Skeletal muscle tissue (tissue), 4 donors: ENCODE data around the gene GET4. TPM values are rescaled to one million over a fixed set of nuclear protein-coding genes. Genes with fewer than 3 reads are reported as not detected.
"Not testable (repeated sequence)": the region's sequence is repeated elsewhere in the genome, so short reads cannot be mapped to it uniquely, and the experiment has no call there.

Experiments
- H3K27ac ChIP-seq: one replicate; pipeline ENCODE4 v1.7.0; 2013; ENCODE audit warnings: mild to moderate bottlenecking, low read depth, low read length, inconsistent platforms
- H3K27me3 ChIP-seq, 3 donors: one replicate each; pipeline ENCODE4 v1.7.0; 2013; ENCODE audit warnings: low read length in 3 of 3; ENCODE audit not compliant: control insufficient read depth in 3 of 3, insufficient read depth in 3 of 3
- H3K36me3 ChIP-seq, 3 donors: one replicate each; pipeline ENCODE4 v1.7.0; 2013; ENCODE audit warnings: low read length in 3 of 3; ENCODE audit not compliant: control insufficient read depth in 3 of 3, insufficient read depth in 3 of 3
- H3K4me1 ChIP-seq, 3 donors: one replicate each; pipeline ENCODE4 v1.7.0; 2013; ENCODE audit warnings: low read length in 3 of 3, mild to moderate bottlenecking in 3 of 3; ENCODE audit not compliant: control insufficient read depth in 3 of 3, insufficient read depth in 3 of 3
- H3K4me3 ChIP-seq, 3 donors: one replicate each; pipeline ENCODE4 v1.7.0; 2013; ENCODE audit warnings: low read length in 3 of 3
- H3K9ac ChIP-seq, 3 donors: one replicate each; pipeline ENCODE4 v1.7.0; 2013; ENCODE audit warnings: low read length in 3 of 3, mild to moderate bottlenecking in 3 of 3, moderate library complexity in 2 of 3, low read depth in 1 of 3
- H3K9me3 ChIP-seq, 3 donors: one replicate each; pipeline ENCODE4 v1.7.0; 2013; ENCODE audit warnings: low read length in 3 of 3; ENCODE audit not compliant: control insufficient read depth in 3 of 3
- total RNA-seq: library from RNA; depleted of rRNA; stranded (reverse); fragments of >200 nt; gene quantifications from one replicate; pipeline ENCODE4 v1.2.3, GENCODE V29; 2014
- donor health status: Osteomylitis.

The GET4 gene
- total RNA-seq, 1 donor from 2014 or later: 25.1 TPM

- H3K9ac ChIP-seq, H3K9me3 ChIP-seq, H3K4me1 ChIP-seq: not testable (repeated sequence)
Observed at GRCh38 chr7:924042-924441, 47.7 kb downstream of the GET4 start.

GRCh38 chr7:924541-925231, 48.3 kb downstream of the GET4 start:
- Histone ChIP-seq H3K4me3 (no peak overlapping the region), H3K27me3 (peaks cover 10 to 36% (median 35%) of the 10 kb centered on the region in 3 donors), H3K27ac (no peak overlapping the region), H3K36me3 (no peaks in the 10 kb centered on the region), H3K4me1 (peaks cover 0 to 3% (median 0%) of the 10 kb centered on the region in 3 donors), H3K9ac (no peak overlapping the region), H3K9me3 (no peaks in the 10 kb centered on the region)

More at GRCh38 chr7:924042-924441, 47.7 kb downstream of the GET4 start:
- H3K27me3 ChIP-seq: peaks cover 10 to 36% (median 35%) of the 10 kb centered on the region in 3 donors
- not testable (repeated sequence) for H3K27ac ChIP-seq, H3K4me3 ChIP-seq, H3K36me3 ChIP-seq

GRCh38 chr7:925601-926000, 49.2 kb downstream of the GET4 start:
- Histone ChIP-seq H3K4me3 (no peak overlapping the region), H3K36me3 (no peaks in the 10 kb centered on the region), H3K9ac (no peak overlapping the region), H3K27ac (no peak overlapping the region), H3K4me1 (peaks cover 0 to 3% (median 0%) of the 10 kb centered on the region in 3 donors), H3K27me3 (peaks cover 10 to 36% (median 35%) of the 10 kb centered on the region in 3 donors), H3K9me3 (no peaks in the 10 kb centered on the region)

- H3K9ac ChIP-seq: no peak overlapping the region
- H3K27me3 ChIP-seq: peaks cover 10 to 36% (median 28%) of the 10 kb centered on the region in 3 donors
- no peaks in the 10 kb centered on the region for H3K36me3 ChIP-seq
- H3K27ac ChIP-seq: no peak overlapping the region
- no peak overlapping the region for H3K4me3 ChIP-seq
- H3K9me3 ChIP-seq: no peaks in the 10 kb centered on the region
- H3K4me1 ChIP-seq: peaks cover 0 to 3% (median 0%) of the 10 kb centered on the region in 3 donors
Observed at GRCh38 chr7:926061-927030, 50.0 kb downstream of the GET4 start.

GRCh38 chr7:927031-927671, 50.8 kb downstream of the GET4 start:
- no peak overlapping the region for H3K4me3 ChIP-seq
- peaks cover 0 to 3% (median 0%) of the 10 kb centered on the region in 3 donors for H3K4me1 ChIP-seq
- no peak overlapping the region for H3K9ac ChIP-seq
- H3K27ac ChIP-seq: no peak overlapping the region
- H3K9me3 ChIP-seq: no peaks in the 10 kb centered on the region
- peaks cover 10 to 28% (median 22%) of the 10 kb centered on the region in 3 donors for H3K27me3 ChIP-seq
- no peaks in the 10 kb centered on the region for H3K36me3 ChIP-seq

GRCh38 chr7:929311-929711, 53.0 kb downstream of the GET4 start:
- H3K4me1 ChIP-seq: no peaks in the 10 kb centered on the region
- no peaks in the 10 kb centered on the region for H3K36me3 ChIP-seq
- no peak overlapping the region for H3K27ac ChIP-seq
- no peak overlapping the region for H3K4me3 ChIP-seq
- H3K27me3 ChIP-seq: peaks cover 6 to 16% (median 13%) of the 10 kb centered on the region in 3 donors
- H3K9me3 ChIP-seq: no peaks in the 10 kb centered on the region
- no peak overlapping the region for H3K9ac ChIP-seq

- Histone ChIP-seq H3K9ac (no peak overlapping the region), H3K4me3 (no peak overlapping the region), H3K9me3 (no peaks in the 10 kb centered on the region), H3K4me1 (no peaks in the 10 kb centered on the region), H3K27me3 (peaks cover 4 to 22% (median 15%) of the 10 kb centered on the region in 3 donors), H3K36me3 (no peaks in the 10 kb centered on the region), H3K27ac (no peak overlapping the region)
Observed at GRCh38 chr7:930975-931758, 54.8 kb downstream of the GET4 start.

- Histone ChIP-seq H3K27me3 (peaks cover 4 to 24% (median 12%) of the 10 kb centered on the region in 3 donors), H3K9me3 (no peaks in the 10 kb centered on the region), H3K27ac (no peak overlapping the region)
Observed at GRCh38 chr7:931871-932650, 55.7 kb downstream of the GET4 start.

GRCh38 chr7:932651-932975, 56.3 kb downstream of the GET4 start:
- no peak overlapping the region for H3K27ac ChIP-seq
- H3K27me3 ChIP-seq: peaks cover 4 to 21% (median 7%) of the 10 kb centered on the region in 3 donors
- H3K36me3 ChIP-seq: no peaks in the 10 kb centered on the region
- H3K4me1 ChIP-seq: no peaks in the 10 kb centered on the region
- no peak overlapping the region for H3K9ac ChIP-seq
- H3K9me3 ChIP-seq: no peaks in the 10 kb centered on the region
- no peak overlapping the region for H3K4me3 ChIP-seq

More at GRCh38 chr7:931871-932650, 55.7 kb downstream of the GET4 start:
- H3K36me3 ChIP-seq: no peaks in the 10 kb centered on the region
- H3K4me1 ChIP-seq: no peaks in the 10 kb centered on the region
- H3K9ac ChIP-seq: no peak overlapping the region
- no peak overlapping the region for H3K4me3 ChIP-seq
